COLO668 (cell line): Measurements from ENCODE around the gene RANBP10.

Experiments
- DNase-seq: peaks from one replicate; lab custom pipeline; 2025; ENCODE audit not compliant: unreplicated experiment; lab: John Stamatoyannopoulos, UW

Gene RANBP10

GRCh38 chr16:67679935-67680897 is 126.1 kb downstream of the RANBP10 start:
- no peak for DNase-seq

- DNase-seq: no peak
Measured at GRCh38 chr16:67678354-67679023, 127.9 kb downstream of the RANBP10 start.

- no peak for DNase-seq
Measured at GRCh38 chr16:67677712-67678111, 128.6 kb downstream of the RANBP10 start.

GRCh38 chr16:67676939-67677338 is 129.4 kb downstream of the RANBP10 start:
- no peak for DNase-seq

GRCh38 chr16:67676516-67676915 is 129.8 kb downstream of the RANBP10 start:
- no peak for DNase-seq

GRCh38 chr16:67675999-67676398 is 130.4 kb downstream of the RANBP10 start:
- DNase-seq: no peak

- DNase-seq: no peak
Measured at GRCh38 chr16:67675579-67675935, 130.8 kb downstream of the RANBP10 start.

GRCh38 chr16:67674851-67675578 is 131.3 kb downstream of the RANBP10 start:
- DNase-seq: peak; percentile 11

GRCh38 chr16:67673712-67674580 is 132.4 kb downstream of the RANBP10 start:
- DNase-seq: peak; percentile 28
